OCI-LY1 (cell line): ENCODE data around the gene SSRP1.
"Not testable (repeated sequence)": the region's sequence is repeated elsewhere in the genome, so short reads cannot be mapped to it uniquely, and the experiment has no call there.

Experiments
- H2AFZ ChIP-seq: fragments of 200-600 bp; sonication (generic), shearing (Covaris generic); 2 replicates; pipeline ENCODE4 v1.6.0; 2014; ENCODE audit warnings: antibody characterized with exemption, mild to moderate bottlenecking, low read length
- H3F3A ChIP-seq: fragments of 200-600 bp; sonication (generic), shearing (Covaris generic); 2 replicates; pipeline ENCODE4 v1.6.0; 2014; ENCODE audit warnings: mild to moderate bottlenecking, antibody characterized with exemption, low read length, moderate library complexity; ENCODE audit not compliant: insufficient read depth
- H3K27ac ChIP-seq: fragments of 200-600 bp; sonication (generic); 2 replicates; pipeline ENCODE4 v1.5.1; 2014; ENCODE audit warnings: low read length, mixed run types, mild to moderate bottlenecking, low read depth; ENCODE audit not compliant: poor library complexity, severe bottlenecking
- H3K27me3 ChIP-seq: fragments of 200-600 bp; sonication (generic); 2 replicates; pipeline ENCODE4 v1.6.0; 2014; ENCODE audit warnings: antibody characterized with exemption, mild to moderate bottlenecking, low read length, moderate library complexity; ENCODE audit not compliant: insufficient read depth
- H3K36me3 ChIP-seq: fragments of 200-600 bp; sonication (generic); 2 replicates; pipeline ENCODE4 v1.6.1; 2014; ENCODE audit warnings: mild to moderate bottlenecking, antibody characterized with exemption, low read length, moderate library complexity, mixed read lengths; ENCODE audit not compliant: insufficient read depth
- H3K4me1 ChIP-seq: fragments of 200-600 bp; sonication (generic); 2 replicates; pipeline ENCODE4 v1.5.1; 2014; ENCODE audit warnings: mild to moderate bottlenecking, low read length, moderate library complexity; ENCODE audit not compliant: insufficient read depth, severe bottlenecking
- H3K4me2 ChIP-seq: fragments of 200-600 bp; sonication (generic), shearing (Covaris generic); 2 replicates; pipeline ENCODE4 v1.6.1; 2014; ENCODE audit warnings: low read length
- H3K4me3 ChIP-seq: fragments of 200-600 bp; sonication (generic); 2 replicates; pipeline ENCODE4 v1.5.1; 2014; ENCODE audit warnings: low read length, low read depth, mild to moderate bottlenecking, mixed read lengths; ENCODE audit not compliant: poor library complexity, severe bottlenecking
- H3K79me2 ChIP-seq: fragments of 200-600 bp; shearing (Covaris generic); 2 replicates; pipeline ENCODE4 v1.6.1; 2016; ENCODE audit warnings: mixed run types, low read length, mixed read lengths; ENCODE audit not compliant: insufficient read depth
- H3K9ac ChIP-seq: fragments of 200-600 bp; sonication (generic), shearing (Covaris generic); 2 replicates; pipeline ENCODE4 v1.6.1; 2014; ENCODE audit warnings: mild to moderate bottlenecking, low read length, mixed read lengths
- H3K9me2 ChIP-seq: fragments of 200-600 bp; sonication (generic), shearing (Covaris generic); 2 replicates; pipeline ENCODE4 v1.6.1; 2014; ENCODE audit warnings: low read depth, mild to moderate bottlenecking, low read length, mixed read lengths
- H3K9me3 ChIP-seq: fragments of 200-600 bp; shearing (Covaris generic); 2 replicates; pipeline ENCODE4 v1.6.1; 2014; ENCODE audit warnings: low read length, mixed read lengths
- H4K20me1 ChIP-seq: fragments of 200-600 bp; sonication (generic), shearing (Covaris generic); 2 replicates; pipeline ENCODE4 v1.6.0; 2016; ENCODE audit warnings: mild to moderate bottlenecking, low read length; ENCODE audit not compliant: insufficient read depth
- EZH2 ChIP-seq: fragments of 200-600 bp; sonication (generic), shearing (Covaris generic); IDR thresholded peaks from 2 replicates; pipeline ENCODE4 v1.8.0; 2017; ENCODE audit warnings: borderline replicate concordance, mixed run types, mild to moderate bottlenecking, antibody characterized with exemption, low read length, moderate library complexity, mixed read lengths
- TF ChIP-seq, protein P1 (sequence below): fragments of 200-600 bp; sonication (generic), shearing (Covaris generic); IDR thresholded peaks from 2 replicates; pipeline ENCODE4 v1.5.1; 2017; ENCODE audit warnings: mild to moderate bottlenecking, antibody characterized with exemption, low read length, moderate library complexity, mixed read lengths

SSRP1 gene

DNA sequence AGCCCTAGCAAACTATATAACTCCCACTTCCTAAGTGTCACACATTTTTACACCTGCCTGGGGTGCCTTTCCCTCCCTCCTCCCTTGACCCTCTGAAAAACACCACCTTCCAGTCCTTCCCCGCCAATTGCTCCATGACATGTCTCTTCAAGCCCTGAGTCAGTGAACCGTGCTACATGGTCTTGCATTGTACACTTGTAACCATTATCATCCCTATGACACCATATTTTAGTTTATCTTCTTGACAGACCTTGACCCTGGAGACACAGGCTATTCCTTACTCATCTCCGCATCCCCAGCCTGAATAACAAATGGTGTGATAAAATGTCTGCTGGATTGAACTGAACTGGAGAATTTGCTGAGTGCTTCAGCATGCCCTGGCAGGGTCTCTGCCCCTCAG lies 47.8 kb downstream of the SSRP1 start:
- Histone ChIP-seq H3K27ac (no peak overlapping the region), H3K4me3 (no peak overlapping the region), H3K4me2 (no peak overlapping the region), H3K9me3 (no peaks in the 10 kb centered on the region), H3K9ac (no peak overlapping the region), H3F3A (no peaks in the 10 kb centered on the region), H2AFZ (no peak overlapping the region), H3K36me3 (no peaks in the 10 kb centered on the region), H4K20me1 (no peaks in the 10 kb centered on the region), H3K79me2 (no peaks in the 10 kb centered on the region), H3K4me1 (no peaks in the 10 kb centered on the region), H3K9me2 (no peaks in the 10 kb centered on the region), H3K27me3 (peaks cover 3% of the 10 kb centered on the region; the same call in 1 of the 2 replicates)
- no peak for TF ChIP-seq EZH2
- TF ChIP-seq, protein P1, sequence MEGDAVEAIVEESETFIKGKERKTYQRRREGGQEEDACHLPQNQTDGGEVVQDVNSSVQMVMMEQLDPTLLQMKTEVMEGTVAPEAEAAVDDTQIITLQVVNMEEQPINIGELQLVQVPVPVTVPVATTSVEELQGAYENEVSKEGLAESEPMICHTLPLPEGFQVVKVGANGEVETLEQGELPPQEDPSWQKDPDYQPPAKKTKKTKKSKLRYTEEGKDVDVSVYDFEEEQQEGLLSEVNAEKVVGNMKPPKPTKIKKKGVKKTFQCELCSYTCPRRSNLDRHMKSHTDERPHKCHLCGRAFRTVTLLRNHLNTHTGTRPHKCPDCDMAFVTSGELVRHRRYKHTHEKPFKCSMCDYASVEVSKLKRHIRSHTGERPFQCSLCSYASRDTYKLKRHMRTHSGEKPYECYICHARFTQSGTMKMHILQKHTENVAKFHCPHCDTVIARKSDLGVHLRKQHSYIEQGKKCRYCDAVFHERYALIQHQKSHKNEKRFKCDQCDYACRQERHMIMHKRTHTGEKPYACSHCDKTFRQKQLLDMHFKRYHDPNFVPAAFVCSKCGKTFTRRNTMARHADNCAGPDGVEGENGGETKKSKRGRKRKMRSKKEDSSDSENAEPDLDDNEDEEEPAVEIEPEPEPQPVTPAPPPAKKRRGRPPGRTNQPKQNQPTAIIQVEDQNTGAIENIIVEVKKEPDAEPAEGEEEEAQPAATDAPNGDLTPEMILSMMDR, result no peak

DNA sequence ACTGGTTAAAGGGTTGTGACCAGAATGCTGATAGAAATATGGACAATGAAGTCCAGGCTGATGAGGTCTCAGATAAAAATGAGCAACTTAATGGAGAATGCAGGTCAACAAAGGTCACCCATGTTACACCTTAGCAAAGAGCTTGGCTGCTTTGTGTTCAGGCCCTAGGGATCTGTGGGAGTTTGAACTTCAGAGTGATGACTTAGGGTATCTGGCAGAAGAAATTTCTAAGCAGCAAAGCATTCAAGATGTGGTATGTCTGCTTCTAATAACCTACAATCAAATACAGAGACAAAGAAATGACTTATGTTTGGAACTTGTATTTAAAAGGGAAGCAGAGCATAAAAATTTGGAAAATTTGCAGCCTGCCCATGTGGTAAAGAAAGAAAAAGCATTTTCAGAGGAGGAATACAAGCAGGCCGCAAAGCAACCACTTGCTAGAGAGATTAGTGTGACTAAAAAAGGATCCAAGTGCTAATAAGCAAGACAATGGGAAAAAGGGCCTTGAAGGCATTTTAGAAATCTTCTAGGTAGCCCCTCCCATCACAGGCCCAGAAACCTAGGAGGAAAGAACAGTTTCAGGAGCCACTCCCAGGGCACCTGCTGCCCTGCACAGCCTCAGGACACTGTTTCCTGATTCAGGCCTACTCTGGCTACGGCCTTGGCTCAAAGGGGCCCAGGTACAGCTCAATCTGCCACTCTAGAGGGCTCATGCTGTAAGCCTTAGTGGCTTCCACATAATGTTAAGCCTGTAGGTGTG lies 52.3 kb downstream of the SSRP1 start:
- no peaks in the 10 kb centered on the region for H3F3A ChIP-seq
- no peak overlapping the region for H3K9ac ChIP-seq
- H4K20me1 ChIP-seq, result no peaks in the 10 kb centered on the region
- H3K27ac ChIP-seq, result no peak overlapping the region
- H3K4me1 ChIP-seq, result no peaks in the 10 kb centered on the region
- TF ChIP-seq, protein P1, result no peak
- TF ChIP-seq EZH2, result no peak
- H3K4me2 ChIP-seq, result no peak overlapping the region
- H3K9me2 ChIP-seq, result no peaks in the 10 kb centered on the region
- peaks cover 3% of the 10 kb centered on the region; the same call in 1 of the 2 replicates for H3K27me3 ChIP-seq
- H3K36me3 ChIP-seq, result no peaks in the 10 kb centered on the region
- H3K9me3 ChIP-seq, result no peaks in the 10 kb centered on the region
- H2AFZ ChIP-seq, result no peak overlapping the region
- H3K79me2 ChIP-seq, result no peaks in the 10 kb centered on the region
- H3K4me3 ChIP-seq, result no peak overlapping the region

DNA sequence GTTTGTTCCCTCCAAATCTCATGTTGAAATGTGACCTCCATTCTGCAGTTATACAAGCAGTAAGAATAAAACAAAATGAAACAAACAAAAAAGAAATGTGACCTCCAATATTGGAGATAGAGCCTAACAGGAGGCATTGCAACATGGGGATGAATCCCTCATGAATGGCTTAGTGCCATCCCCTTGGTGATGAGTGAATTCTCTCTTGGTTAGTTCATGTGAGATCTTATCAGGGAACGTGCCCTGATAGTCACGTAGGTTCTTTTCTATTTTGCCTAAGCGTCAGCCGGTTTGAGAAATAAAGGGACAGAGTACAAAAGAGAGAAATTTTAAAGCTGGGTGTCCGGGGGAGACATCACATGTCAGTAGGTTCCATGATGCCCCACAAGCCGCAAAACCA lies 54.1 kb downstream of the SSRP1 start:
- H4K20me1 ChIP-seq, H3K36me3 ChIP-seq, H3K9me2 ChIP-seq, H3K27me3 ChIP-seq, H3K4me2 ChIP-seq, H3K4me1 ChIP-seq, H3K79me2 ChIP-seq, H3K9ac ChIP-seq, H3K27ac ChIP-seq, H3K9me3 ChIP-seq, H3F3A ChIP-seq, H3K4me3 ChIP-seq, H2AFZ ChIP-seq: not testable (repeated sequence)

DNA sequence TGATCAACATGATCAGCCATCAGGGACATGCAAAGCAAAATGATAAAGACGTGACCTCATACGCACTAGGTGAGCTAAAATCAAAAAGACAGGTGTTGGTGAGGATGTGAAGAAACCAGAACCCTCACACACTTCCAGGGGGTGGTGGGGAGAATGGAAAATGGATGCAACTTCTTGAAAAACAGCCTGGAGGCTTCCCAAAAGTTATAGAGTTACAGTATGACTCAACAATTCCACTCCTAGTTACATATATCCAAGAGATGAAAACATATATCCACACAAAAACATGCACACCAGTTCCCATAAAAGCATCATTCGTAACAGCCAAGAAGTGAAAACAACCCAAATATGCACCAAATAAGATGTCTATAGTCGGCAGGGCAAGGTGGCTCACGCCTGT lies 56.6 kb downstream of the SSRP1 start:
- no peaks in the 10 kb centered on the region for H3K36me3 ChIP-seq
- no peak overlapping the region for H3K9ac ChIP-seq
- no peak overlapping the region for H3K4me3 ChIP-seq
- H4K20me1 ChIP-seq, result no peaks in the 10 kb centered on the region
- no peak overlapping the region for H2AFZ ChIP-seq
- no peaks in the 10 kb centered on the region for H3K79me2 ChIP-seq
- no peaks in the 10 kb centered on the region for H3K9me3 ChIP-seq
- no peaks in the 10 kb centered on the region for H3K27me3 ChIP-seq
- H3K27ac ChIP-seq, result no peak overlapping the region
- no peaks in the 10 kb centered on the region for H3F3A ChIP-seq
- no peaks in the 10 kb centered on the region for H3K9me2 ChIP-seq
- H3K4me2 ChIP-seq, result no peak overlapping the region
- TF ChIP-seq EZH2, result no peak
- TF ChIP-seq, protein P1, result no peak
- no peaks in the 10 kb centered on the region for H3K4me1 ChIP-seq
